C1 segment of cervical spinal cord (tissue), 14 donors: ENCODE results near the gene SUDS3.
"Not testable (repeated sequence)": the region's sequence is repeated elsewhere in the genome, so short reads cannot be mapped to it uniquely, and the experiment has no call there.

Source experiments
- DNase-seq, 14 donors: peaks; one replicate each; lab custom pipeline; 2025; lab: John Stamatoyannopoulos, UW

SUDS3 gene

DNA sequence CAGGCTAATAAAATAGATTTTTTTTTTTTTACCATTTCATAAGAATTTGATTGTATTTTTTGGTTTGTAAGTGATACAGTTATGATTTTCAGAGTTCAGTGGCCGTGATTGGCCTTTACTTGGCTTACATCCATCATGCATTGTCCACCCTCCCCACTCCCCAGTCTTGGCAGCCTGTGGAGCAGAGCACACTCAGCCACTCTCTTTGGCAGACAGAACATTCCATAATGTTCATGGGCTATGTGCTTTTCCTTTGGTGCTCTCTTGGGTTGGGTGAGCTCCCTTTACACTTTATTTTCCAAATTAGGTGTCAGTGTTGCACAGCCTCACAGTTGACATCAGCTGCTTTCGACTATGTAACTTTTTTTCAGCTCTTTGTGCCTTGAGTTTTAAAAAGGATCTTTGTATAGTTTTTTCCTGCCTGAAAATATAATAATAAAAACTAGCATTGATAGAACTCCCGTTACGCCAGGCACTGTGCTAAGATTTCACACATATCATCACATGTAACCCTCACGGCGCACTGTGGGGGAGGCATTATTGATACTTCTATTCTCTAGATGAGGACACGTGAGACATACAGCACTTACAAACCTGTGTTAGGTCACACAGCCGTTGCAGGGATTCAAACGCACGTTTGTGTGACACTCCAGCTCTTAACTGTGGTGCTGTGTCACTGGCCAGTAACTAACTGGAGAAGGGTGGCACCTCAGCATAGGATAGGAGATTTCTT, 21.5 kb downstream of the SUDS3 start:
- DNase-seq, result no peak

GRCh38 chr12:118398524-118398923, 22.2 kb downstream of the SUDS3 start:
- DNase-seq, result no peak

GRCh38 chr12:118398940-118399339, 22.6 kb downstream of the SUDS3 start:
- no peak for DNase-seq

DNA sequence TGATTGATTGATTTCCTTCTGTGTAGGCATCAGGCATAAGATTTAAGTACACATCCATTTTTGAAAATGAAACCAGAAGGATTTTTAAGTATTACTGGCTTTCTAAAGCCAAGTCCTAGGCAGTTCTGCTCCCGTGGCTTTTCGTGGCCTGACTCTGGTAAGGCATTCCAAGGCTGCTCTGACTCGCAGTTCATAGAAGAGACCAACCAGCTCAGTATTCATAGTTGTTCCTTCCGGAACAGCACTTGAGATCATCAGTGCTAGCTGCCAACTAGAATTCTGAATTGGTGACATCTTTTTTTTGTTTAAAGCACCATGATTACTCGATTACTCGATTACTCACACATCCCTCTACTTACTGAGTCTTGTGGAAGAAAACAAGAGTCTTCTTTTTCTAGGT, 25.9 kb downstream of the SUDS3 start:
- no peak for DNase-seq

DNA sequence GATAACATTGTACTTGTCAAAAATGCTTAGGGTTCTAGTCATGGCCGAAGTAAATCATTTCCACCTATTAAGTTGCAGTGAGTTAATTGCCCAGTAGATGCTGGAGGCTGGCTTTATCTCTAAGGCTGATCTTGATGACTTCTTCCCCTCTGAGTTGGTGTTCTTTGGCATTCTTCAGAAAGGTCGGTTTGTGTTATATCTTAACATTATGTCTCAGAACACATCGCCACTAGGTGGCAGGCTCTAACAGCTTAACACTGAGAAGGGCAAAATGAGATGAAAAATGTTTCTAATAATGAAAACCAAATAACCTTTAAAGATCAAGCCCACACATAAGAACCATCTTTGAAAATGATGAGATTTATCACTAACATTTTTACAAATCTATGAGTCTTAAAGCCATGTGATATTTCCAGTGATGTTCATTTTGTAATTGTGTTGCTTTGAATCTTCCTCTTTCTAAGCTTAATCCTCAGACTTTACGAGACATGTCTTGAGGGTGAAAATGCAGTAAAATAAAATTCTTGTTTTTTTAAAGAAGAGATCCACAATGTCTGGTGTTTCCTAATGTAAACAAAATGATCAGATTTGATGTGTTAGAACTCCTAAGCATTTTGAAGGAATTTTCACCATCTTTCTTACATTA, 28.6 kb downstream of the SUDS3 start:
- DNase-seq, result peak in 2 of 14 donors; percentile 3 to 22

DNA sequence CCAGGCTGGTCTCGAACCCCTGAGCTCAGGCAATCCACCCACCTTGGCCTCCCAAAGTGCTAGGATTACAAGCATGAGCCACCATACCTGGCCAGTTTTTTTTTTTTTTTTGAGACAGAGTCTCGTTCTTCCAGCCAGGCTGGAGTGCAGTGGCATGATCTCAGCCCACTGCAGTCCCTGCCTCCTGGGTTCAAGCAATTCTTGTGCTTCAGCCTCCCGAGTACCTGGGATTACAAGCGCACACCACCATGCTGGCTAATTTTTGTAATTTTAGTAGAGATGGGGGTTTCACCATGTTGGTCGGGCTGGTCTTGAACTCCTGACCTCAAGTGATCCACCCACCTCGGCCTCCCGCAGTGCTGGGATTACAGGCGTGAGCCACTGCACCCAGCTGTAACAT, 31.9 kb downstream of the SUDS3 start:
- DNase-seq, result not testable (repeated sequence)

DNA sequence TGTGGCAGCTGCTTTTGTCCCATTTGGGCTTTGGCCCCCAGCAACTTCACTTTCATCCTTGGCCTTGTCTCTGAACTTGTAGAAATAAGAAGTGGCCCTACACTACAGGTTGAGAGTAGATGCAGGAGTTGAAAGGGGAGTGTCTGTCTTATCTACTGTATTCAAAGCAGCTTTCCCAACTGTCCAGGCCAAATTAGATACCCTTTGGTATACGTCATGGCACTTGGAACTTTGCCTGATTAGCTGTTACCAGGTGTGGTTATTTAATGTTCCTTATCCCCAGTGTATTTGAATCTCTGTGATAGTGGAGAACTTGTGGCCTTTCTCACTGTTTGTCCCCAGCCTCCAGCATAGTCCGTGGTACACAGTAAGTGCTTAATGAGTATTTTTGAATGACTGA, 33.5 kb downstream of the SUDS3 start:
- no peak for DNase-seq

- DNase-seq, result no peak
Measured at GRCh38 chr12:118417942-118418341, 41.6 kb downstream of the SUDS3 start.

- DNase-seq, result no peak
Measured at GRCh38 chr12:118418385-118419057, 42.2 kb downstream of the SUDS3 start.

GRCh38 chr12:118420673-118421072, 44.3 kb downstream of the SUDS3 start:
- no peak for DNase-seq

DNA sequence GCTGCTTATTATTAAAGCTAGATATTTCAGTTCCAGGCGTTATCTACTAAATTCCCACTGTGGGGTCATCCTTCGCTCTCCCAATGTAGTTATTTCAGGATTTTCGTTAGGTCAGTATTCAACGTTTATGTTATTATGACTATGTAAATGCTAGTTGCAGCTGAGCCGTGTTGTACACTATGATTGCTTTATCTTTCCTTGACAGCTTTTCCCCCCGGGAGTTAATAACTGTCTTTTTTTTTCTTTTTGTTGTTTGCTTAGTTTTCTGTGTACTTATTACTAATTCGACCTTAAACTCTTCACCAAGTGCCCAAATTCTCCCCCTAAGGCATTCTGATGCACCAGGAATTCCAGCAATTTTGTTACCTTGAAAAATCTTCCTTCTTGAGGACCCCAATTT, 48.5 kb downstream of the SUDS3 start:
- DNase-seq, result no peak

DNA sequence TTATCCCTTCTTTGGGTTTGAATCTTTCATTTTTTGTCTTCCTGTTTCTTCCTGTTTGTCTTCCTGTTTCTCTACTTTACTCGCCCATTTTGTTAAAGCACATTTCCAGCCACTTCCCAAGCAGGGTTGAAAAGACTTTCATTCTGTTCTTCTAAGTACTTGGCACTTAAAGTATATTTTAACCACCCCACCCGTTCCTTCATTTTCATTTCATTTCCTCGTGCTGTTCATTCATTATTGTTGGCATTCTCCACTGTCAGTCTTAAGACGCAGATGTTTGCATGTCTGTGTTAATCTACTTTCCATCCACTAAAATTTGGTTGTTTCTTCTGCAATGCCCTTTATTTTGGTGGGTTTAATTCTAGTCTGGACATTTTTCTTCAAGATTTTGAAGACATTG, 49.0 kb downstream of the SUDS3 start:
- DNase-seq, result no peak

GRCh38 chr12:118427819-118428218, 51.5 kb downstream of the SUDS3 start:
- DNase-seq, result no peak

GRCh38 chr12:118428643-118429042, 52.3 kb downstream of the SUDS3 start:
- DNase-seq, result no peak

- DNase-seq, result no peak
Measured at GRCh38 chr12:118429688-118430383, 53.5 kb downstream of the SUDS3 start.

- no peak for DNase-seq
Measured at GRCh38 chr12:118430516-118430915, 54.2 kb downstream of the SUDS3 start.

- no peak for DNase-seq
Measured at GRCh38 chr12:118432812-118433545, 56.6 kb downstream of the SUDS3 start.

DNA sequence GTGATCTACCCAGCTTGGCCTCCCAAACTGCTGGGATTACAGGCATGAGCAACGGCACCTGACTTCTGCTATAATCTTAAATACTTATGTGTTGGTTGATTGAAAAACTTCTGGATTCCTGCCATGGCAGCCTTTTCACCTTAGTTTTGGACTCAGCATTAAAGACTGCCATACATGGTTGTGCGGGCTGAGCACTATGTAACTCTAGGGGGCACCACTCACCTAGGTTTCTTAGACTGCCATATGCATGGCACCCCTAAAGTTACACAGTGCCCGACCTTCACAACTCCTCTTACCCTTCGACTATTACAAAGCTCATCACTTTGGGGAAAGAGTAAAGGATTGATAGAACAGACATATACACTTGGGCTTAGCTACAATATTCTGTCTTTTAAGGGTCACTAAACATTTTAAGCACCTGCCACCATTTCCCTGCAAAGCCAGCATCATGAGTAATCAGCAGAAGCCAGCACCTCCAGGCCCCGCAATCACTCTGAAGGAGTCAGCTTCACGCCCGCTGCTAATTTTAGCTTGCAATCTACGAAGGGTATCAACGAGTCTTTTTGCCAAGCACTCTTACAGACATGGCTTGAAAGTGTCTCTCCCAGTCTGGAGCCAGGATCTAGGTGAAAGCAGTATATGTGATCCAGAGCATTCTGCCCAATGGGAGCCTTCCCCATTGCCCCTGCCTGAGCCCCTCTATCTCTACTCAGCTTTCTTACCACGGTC, 59.8 kb downstream of the SUDS3 start:
- no peak for DNase-seq

- no peak for DNase-seq
Measured at GRCh38 chr12:118436986-118437385, 60.6 kb downstream of the SUDS3 start.

DNA sequence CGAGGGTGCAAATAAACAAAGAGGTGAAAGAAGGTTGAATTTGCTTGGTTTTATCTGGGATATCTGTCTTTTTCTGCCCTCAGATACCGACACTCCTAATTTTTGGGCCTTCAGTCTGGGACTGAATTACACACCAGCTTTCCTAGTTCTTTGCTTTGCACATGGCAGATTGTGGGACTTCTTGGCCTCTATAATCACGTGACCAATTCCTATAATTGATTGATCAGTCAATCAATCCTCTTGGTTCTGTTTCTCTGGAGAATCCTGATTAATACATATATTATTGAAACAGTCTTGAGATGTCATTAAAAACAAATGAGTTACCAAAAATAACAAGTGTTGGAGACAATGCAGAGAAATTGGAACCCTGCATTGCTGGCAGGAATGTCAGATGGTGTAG, 62.7 kb downstream of the SUDS3 start:
- DNase-seq, result no peak

GRCh38 chr12:118446247-118446646, 69.9 kb downstream of the SUDS3 start:
- DNase-seq, result no peak
